ENCODE results near the gene CFAP97D2.
"Not testable (repeated sequence)": the region's sequence is repeated elsewhere in the genome, so short reads cannot be mapped to it uniquely, and the experiment has no call there.

Gene CFAP97D2

GRCh38 chr13:114237415-114238112, 58.5 kb downstream of the CFAP97D2 start:
- DNase-seq = no peak

- no peak for DNase-seq
Observed at GRCh38 chr13:114241918-114242317, 62.9 kb downstream of the CFAP97D2 start.

DNA sequence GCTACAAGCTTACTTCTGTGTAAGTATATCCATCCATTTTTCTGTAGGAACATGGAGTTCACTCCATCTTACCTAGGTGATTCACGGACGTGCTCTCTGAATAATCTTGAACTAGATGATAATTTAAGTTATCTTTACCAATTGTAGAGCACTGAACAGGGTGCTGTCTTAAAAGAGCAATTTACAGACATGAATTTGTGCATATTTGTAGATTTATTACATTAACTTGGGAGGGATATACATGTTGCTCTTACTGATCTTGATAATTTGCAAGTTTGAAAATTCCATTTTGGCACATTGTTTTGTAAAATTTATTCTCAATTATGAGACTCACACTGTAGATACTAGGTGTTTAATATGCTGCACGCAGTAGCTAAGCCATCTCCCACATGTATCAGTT, 64.9 kb downstream of the CFAP97D2 start:
- DNase-seq = no peak

GRCh38 chr13:114244637-114245036, 65.6 kb downstream of the CFAP97D2 start:
- DNase-seq = no peak

DNA sequence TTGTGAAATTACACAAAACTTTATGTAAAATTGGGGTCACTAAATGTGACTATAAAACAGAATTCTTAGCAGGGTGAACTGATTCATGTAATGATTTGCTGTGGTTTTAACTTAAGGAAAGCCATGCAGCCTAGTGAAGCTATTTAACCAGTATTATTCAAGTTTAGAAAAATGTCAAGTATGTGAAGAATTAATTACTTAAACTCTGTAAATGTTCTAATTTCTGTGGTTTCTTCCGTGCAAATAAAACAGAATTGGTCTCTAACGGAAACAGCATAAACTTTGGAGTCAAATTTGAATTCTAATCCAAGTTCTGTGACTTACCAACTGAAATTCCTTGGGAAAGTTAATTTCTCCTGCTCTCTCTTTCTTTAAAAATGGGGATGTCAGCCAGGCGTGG, 69.0 kb downstream of the CFAP97D2 start:
- no peak for DNase-seq

DNA sequence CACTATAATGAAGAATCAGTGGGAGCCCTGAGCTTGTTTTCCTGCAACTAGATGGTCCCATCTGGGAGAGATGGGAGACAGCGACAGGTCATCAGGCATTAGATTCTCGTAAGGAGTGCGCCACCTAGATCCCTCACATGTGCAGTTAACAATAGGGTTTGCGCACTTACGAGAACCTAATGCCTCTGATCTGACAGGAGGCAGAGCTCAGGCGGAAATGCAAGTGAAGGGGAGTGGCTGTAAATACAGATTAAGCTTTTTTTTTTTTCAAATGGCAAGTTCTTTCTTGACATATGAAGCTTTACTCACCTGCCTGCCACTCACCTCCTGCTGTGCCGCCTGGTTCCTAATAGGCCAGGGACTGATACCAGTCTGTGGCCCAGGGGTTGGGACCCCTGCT, 70.0 kb downstream of the CFAP97D2 start:
- peak; percentile 73 for DNase-seq

DNA sequence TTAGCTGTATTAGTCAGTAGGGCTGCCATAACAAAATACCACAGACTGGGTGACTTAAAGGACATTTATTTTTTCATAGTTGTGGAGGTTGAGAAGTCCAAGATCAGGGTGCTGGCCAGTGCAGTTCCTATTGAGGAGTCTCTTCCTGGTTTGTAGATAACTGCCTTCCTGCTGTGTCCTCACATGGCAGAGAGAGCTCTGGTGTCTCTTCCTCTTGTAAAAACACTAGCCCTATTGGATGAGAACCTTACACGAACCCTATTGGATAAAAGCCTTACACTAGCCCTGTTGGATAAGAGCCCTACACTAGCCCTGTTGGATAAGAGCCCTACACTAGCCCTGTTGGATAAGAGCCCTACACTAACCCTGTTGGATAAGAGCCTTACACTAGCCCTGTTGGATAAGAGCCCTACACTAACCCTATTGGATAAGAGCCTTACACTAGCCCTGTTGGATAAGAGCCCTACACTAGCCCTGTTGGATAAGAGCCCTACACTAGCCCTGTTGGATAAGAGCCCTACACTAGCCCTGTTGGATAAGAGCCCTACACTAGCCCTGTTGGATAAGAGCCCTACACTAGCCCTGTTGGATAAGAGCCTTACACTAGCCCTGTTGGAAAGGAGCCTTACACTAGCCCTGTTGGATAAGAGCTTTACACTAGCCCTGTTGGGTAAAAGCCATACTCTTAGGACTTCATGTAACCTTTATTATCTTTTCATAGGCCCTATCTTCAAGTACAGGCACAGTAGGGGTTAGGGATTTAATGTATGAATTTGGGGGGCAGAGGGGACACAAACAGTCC, 72.8 kb downstream of the CFAP97D2 start:
- DNase-seq = not testable (repeated sequence)

DNA sequence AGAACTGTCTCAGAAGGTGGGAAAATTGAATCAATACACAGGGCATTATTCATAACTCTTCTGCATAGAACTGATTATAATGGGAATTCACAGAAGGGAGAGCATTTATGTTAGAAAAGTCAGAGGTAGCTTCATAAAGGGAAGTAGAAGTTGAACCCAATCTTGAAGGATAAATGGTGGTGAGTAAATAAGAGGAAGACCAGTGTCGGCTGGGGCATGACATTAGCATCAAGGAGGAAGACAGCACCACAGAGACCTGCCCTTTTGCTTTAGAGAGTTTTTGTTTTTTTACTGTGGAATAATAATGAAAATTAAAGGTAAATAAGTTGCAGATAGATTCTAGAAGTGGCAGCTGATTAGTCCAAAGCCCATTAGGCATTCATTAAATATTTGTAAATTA, 77.5 kb downstream of the CFAP97D2 start:
- DNase-seq = no peak

- no peak for DNase-seq
Observed at GRCh38 chr13:114257014-114257413, 78.0 kb downstream of the CFAP97D2 start.

GRCh38 chr13:114258589-114258988, 79.5 kb downstream of the CFAP97D2 start:
- no peak for DNase-seq

DNA sequence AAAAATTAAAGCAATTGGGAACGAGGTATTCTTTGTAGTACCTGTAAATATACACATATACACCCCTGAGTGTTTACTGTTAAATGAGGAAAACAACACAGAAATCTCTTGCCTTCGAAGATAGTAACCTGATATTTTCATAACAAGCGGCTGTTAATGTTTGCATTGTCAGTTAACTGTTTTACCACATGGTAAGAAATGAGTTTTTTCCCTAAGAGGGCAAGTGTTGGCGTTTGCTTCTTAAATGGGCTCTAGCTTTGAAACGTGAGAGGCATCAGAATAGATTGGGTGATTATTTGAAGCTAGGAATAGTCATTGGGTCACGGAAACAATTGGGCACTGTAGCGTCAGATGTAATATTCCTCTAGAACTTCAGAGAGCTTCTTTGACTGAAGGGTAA, 80.3 kb downstream of the CFAP97D2 start:
- peak; percentile 85 for DNase-seq

DNA sequence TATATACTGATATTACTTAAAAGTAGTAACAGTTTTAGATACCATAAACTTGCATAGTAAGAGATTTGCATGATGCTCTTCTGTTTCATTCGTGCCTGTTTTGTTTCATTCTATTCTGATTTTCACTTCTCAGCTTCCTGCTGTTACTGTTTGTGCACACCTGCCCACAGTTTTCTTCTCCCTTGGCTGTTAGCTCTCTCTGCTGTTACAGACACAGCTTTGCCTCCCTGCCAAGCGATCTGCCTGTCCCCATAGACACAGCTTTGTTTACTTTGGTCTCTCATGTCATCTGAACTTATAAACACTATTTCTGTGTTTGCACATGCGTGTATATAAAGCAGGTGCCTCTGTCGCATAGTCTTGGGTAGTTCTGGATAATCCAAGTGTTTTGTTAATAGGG, 80.9 kb downstream of the CFAP97D2 start:
- peak; percentile 87 for DNase-seq

- DNase-seq = no peak
Observed at GRCh38 chr13:114260814-114261213, 81.8 kb downstream of the CFAP97D2 start.

- DNase-seq = no peak
Observed at GRCh38 chr13:114261328-114261965, 82.4 kb downstream of the CFAP97D2 start.

GRCh38 chr13:114263578-114263977, 84.5 kb downstream of the CFAP97D2 start:
- DNase-seq = peak; percentile 9

DNA sequence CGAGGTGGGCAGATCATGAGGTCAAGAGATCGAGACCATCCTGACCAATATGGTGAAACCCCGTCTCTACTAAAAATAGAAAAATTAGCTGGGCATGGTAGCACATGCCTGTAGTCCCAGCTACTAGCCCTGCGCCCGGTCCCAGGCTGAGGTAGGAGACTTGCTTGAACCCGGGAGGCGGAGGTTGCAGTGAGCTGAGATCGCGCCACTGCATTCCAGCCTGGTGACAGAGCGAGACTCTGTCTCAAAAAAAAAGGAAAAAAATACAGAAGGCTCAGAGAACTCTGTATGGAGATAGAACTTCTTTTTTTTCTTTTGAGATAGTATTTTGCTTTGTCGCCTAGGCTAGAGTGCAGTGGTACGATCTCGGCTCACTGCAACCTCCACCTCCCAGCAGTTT, 85.3 kb downstream of the CFAP97D2 start:
- DNase-seq = not testable (repeated sequence)

DNA sequence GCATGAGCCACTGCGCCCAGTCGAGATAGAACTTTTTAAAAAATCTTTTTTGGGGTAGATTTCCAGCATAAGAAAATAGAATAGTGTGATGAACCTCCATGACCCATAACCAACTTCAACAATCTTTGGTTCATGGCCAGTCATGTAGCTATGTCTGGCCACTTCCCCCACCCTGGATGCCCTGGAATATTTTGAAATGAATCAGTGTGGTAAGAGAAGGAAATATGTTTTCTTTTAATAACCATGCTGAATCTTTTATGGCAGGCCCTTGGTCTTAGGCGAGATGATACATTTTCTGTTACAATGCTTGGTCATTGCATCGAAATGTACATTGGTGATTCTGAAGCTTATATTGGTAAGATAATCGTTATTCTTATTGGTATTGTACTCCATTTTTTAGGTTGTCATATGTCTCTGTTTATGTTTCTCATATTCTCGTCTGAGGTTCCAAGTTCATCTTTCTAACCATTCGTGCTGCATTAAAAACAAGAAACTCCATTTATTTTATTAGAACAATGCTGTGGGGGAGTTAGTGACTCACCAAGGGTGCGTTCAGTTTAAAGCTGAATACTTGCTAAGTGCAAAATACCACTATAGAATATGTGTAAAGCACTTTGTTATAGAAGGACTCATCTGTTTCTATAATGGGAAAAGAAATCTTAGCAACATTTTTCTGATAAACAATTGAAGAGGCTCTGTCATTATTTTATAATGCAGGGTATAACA, 86.0 kb downstream of the CFAP97D2 start:
- DNase-seq = no peak

DNA sequence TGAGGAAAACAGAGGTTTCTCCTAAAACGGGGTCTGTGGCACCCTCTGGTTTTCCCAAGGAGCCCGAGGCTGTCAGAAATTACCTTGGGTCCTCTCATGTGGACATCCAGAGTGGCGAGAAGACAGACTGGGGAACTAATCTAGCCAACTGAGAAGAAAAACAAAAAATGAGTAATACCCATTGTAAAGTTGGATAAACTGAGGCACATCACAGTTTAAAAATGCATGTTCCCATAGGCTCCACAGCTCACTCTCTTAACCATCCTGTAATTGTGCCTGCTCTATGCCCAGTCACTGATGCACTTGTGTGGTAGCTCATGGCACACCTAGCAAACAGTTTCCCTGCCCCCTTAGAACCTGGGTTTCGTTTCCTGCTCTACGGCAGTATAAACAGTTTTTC, 87.2 kb downstream of the CFAP97D2 start:
- DNase-seq = no peak

DNA sequence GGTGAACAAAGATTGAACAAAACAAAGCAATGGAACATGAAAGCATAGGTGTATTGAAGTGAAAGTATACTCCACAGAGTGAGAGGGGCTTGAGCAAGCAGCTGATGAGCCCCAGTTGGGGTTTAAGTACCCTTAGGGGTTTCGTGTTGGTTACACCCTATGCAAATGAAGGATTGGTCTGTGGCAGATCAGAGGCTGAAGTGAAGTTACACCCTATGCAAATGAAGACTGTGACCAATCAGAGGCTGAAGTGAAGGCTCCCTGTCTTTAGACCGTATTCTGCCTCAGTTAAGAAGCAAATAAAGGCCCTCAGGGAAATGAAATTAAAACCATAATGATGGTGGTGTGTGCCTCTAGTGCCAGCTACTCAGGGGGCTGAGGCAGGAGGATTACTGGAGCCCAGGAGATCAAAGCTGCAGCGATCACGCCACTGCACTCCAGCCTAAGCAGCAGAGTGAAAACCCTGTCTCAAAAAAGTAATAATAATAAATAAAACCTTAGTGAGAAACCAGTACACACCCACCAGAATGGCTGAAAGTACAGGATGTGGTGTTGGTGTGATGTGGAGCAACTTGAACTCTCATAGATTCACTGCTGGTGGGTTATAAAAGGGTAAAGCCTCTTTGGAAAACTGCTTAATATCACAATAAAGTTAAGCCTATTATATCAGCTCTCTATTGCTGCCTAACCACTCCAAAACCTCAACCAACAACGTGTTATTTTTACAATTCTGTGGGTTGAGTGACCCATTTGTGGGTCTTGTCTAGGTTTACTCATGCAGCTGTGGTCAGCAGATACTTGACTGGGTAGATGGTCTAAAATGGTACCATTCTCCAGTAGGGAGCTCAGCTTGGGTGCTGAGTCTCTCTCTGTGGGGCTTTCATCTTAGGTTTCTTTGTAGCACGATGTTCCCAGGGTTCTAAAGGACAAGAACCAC, 89.6 kb downstream of the CFAP97D2 start:
- no peak for DNase-seq

- DNase-seq = no peak
Observed at GRCh38 chr13:114269281-114269770, 90.3 kb downstream of the CFAP97D2 start.

All from NCI-H2171 treated with DMSO at 0.1 percent for 48 hours (cell line).